GM19438 (cell line): Measurements from ENCODE around the gene PELO.
"Not testable (repeated sequence)": the region's sequence is repeated elsewhere in the genome, so short reads cannot be mapped to it uniquely, and the experiment has no call there.

Experiments
- ATAC-seq: cut with Tn5 transposase; IDR thresholded peaks from one replicate; pipeline ENCODE4 v1.9.1; 2021; ENCODE audit warnings: low read depth; ENCODE audit not compliant: unreplicated experiment

PELO gene

GRCh38 chr5:52787600-52788504 lies at the start of gene PELO, which contains the start of gene ITGA1:
Gene PELO (plus strand): TSS chr5:52787916. CDS start chr5:52800395, 12,479 bp downstream.
Gene ITGA1 (plus strand): TSS chr5:52787916. CDS start chr5:52788354, 438 bp downstream.
- ATAC-seq, result peak; percentile 80

GRCh38 chr5:52738095-52738506 lies 49.6 kb upstream of the PELO start:
- no peak for ATAC-seq

GRCh38 chr5:52740007-52740406 lies 47.7 kb upstream of the PELO start:
- no peak for ATAC-seq

- ATAC-seq, result no peak
These were observed 44.7 kb upstream of the PELO start for GRCh38 chr5:52743012-52743411.

GRCh38 chr5:52743529-52743928 lies 44.2 kb upstream of the PELO start:
- no peak for ATAC-seq

GRCh38 chr5:52743970-52744369 lies 43.7 kb upstream of the PELO start:
- ATAC-seq, result no peak

- ATAC-seq, result not testable (repeated sequence)
These were observed 42.8 kb upstream of the PELO start for GRCh38 chr5:52744867-52745458.

- ATAC-seq, result no peak
These were observed 41.2 kb upstream of the PELO start for GRCh38 chr5:52746539-52746938.

GRCh38 chr5:52748590-52748989 lies 39.1 kb upstream of the PELO start:
- ATAC-seq, result no peak

- ATAC-seq, result no peak
These were observed 38.0 kb upstream of the PELO start for GRCh38 chr5:52749666-52750065.

- ATAC-seq, result no peak
These were observed 36.6 kb upstream of the PELO start for GRCh38 chr5:52751137-52751536.

GRCh38 chr5:52754051-52754450 lies 33.7 kb upstream of the PELO start:
- ATAC-seq, result no peak

- no peak for ATAC-seq
These were observed 30.2 kb upstream of the PELO start for GRCh38 chr5:52757527-52757926.

- ATAC-seq, result no peak
These were observed 29.7 kb upstream of the PELO start for GRCh38 chr5:52758014-52758413.

- no peak for ATAC-seq
These were observed 28.4 kb upstream of the PELO start for GRCh38 chr5:52759331-52759730.

GRCh38 chr5:52760695-52761366 lies 26.9 kb upstream of the PELO start:
- ATAC-seq, result no peak

GRCh38 chr5:52767217-52767743 lies 20.4 kb upstream of the PELO start:
- no peak for ATAC-seq

- ATAC-seq, result no peak
These were observed 19.8 kb upstream of the PELO start for GRCh38 chr5:52767766-52768480.

GRCh38 chr5:52769061-52769460 lies 18.7 kb upstream of the PELO start:
- ATAC-seq, result no peak

GRCh38 chr5:52770287-52770939 lies 17.3 kb upstream of the PELO start:
- ATAC-seq, result no peak
